Mucosa of descending colon (tissue), 3 donors: ENCODE measurements around the gene SULT2B1. TPM values are rescaled to one million over a fixed set of nuclear protein-coding genes. Genes with fewer than 3 reads are reported as not detected.
A peak's percentile ranks its signal among the peaks of the same experiment; 100 is the strongest.

Experiments
- ATAC-seq: fragments of 200-7000 bp; cut with Tn5 transposase; one replicate; pipeline ENCODE4 v1.9.1; 2020; ENCODE audit warnings: mild to moderate bottlenecking, moderate library complexity
- DNase-seq, 3 donors: peaks; one replicate each; pipeline ENCODE4 v3.0.0-alpha.2; 2020
- H3K36me3 ChIP-seq: fragments of 200-600 bp; one replicate; pipeline ENCODE4 v1.8.0; 2021; ENCODE audit warnings: low read depth, mild to moderate bottlenecking
- H3K4me1 ChIP-seq: fragments of 200-600 bp; one replicate; pipeline ENCODE4 v1.8.0; 2021; ENCODE audit warnings: low read depth, mild to moderate bottlenecking
- H3K4me3 ChIP-seq: fragments of 200-600 bp; one replicate; pipeline ENCODE4 v1.8.0; 2021; ENCODE audit warnings: mild to moderate bottlenecking
- H3K9me3 ChIP-seq: fragments of 200-600 bp; one replicate; pipeline ENCODE4 v1.8.0; 2021; ENCODE audit warnings: mild to moderate bottlenecking
- CTCF ChIP-seq: fragments of 200-600 bp; IDR thresholded peaks from one replicate; pipeline ENCODE4 v1.8.0; 2022; ENCODE audit warnings: antibody characterized with exemption, mild to moderate bottlenecking
- intact Hi-C, 2 donors: fragments of 100-400 bp; cut with DNase I in 1 of 2; cut with micrococcal nuclease in 1 of 2; formaldehyde crosslinking; loops; one replicate each; pipeline versions ENCODE4 v1.11.0 to v1.11.1; 2022; cut with DNase I, micrococcal nuclease
- total RNA-seq, 3 donors: library from RNA; stranded (reverse); fragmentation: NEBNext Ultra II Directional in 2 of 3; extraction: Animal tissue kit (Norgen Biotek cat#: 25700) in 2 of 3; gene quantifications; one replicate each; pipeline versions ENCODE4 v1.2.1 to v1.2.4, GENCODE V29; 2021 to 2023
- donor health status: DM: no; HTN: no; CAD: no; lungs with moderate emphysema.
- donor health status: DM: no; HTN: no; CAD: no.
- donor health status: DM: no; HTN: yes; CAD: no.

SULT2B1 gene
- total RNA-seq, 3 donors from 2014 or later = 0.51 to 3.1 (median 1.1) TPM

DNA sequence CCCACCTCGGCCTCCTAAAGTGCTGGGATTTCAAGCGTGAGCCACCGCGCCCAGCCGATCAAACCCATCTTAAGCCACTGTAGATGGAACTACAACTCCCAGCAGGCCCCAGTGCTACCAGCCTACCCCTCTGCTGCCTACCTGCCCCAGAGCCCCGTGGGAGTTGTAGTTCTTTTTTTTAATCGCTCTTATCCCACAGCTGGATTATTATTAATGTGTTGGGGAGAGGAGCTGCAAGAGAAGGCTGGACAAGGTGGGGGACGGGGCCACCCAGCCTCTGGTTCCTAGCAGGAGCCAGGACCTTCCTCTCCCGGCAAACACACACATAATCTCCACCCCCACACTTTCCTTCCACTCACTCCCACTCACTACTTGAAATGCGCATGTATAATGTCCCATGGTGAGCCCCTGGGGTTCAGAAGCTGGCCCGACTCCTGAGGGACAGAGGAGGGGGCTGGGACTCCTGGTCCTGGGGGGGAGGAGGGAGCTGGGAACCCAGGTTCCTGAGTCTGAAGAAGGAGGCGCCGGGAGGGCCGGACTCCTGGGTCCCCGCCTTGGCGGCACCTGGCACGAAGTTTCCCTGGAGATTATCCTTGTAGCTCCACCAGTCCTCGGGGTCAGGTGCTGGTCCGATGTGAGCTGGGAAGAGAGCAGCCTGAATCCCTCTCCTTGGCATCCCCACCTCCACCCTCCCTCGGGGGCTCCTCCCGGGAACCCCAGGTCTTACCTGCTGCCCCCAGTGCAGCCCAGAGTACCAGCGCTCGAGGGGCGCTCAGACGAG lies 93.1 kb downstream of the SULT2B1 start:
- TF ChIP-seq CTCF = no peak
- intact Hi-C loops = no loop called here
- H3K4me3 ChIP-seq = no peak overlapping the region

DNA sequence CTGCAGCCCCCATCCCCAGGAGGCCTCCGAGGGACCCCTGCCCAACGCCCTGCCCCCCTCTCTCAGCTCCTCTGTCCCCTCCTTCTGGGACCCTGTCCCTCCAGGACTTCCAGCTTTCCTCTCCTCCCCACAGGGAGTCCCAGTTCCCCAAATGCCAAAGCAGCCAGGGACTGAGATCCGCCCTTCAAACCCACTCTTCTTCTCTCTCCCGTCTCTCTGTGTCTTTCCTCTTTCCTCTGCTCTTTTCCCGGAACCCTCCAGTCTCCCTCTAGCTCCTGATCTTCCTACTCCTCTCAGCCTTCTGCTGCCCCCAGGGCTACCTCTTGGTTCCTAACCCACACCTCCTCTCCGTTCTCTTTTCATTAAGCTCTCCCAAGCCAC lies 93.6 kb downstream of the SULT2B1 start:
- ATAC-seq = peak; percentile 1

More for the DNA sequence above, 93.1 kb downstream of the SULT2B1 start:
- ATAC-seq (peak; percentile 75), DNase-seq (peak; percentile 63 to 85 (median 77))
- Histone ChIP-seq H3K9me3 (no peaks in the 10 kb centered on the region), H3K36me3 (no peaks in the 10 kb centered on the region), H3K4me1 (peaks cover 10% of the 10 kb centered on the region)

GRCh38 chr19:48646001-48646721 lies 94.2 kb downstream of the SULT2B1 start, which contains the start of gene CA11:
TSS of gene CA11 (minus strand) at chr19:48646187. CDS start at chr19:48645632, 555 bp downstream.
- ATAC-seq (peak; percentile 93), DNase-seq (peak; percentile 83 to 92 (median 92))
- H3K36me3 ChIP-seq = no peaks in the 10 kb centered on the region
- intact Hi-C loops = no loop called here
- H3K9me3 ChIP-seq = no peaks in the 10 kb centered on the region
- H3K4me1 ChIP-seq = peaks cover 10% of the 10 kb centered on the region
- H3K4me3 ChIP-seq = no peak within 1 kb of the TSS
- TF ChIP-seq CTCF = peak; percentile 83

More for the DNA sequence above, 93.6 kb downstream of the SULT2B1 start:
- Histone ChIP-seq H3K9me3 (no peaks in the 10 kb centered on the region), H3K4me1 (peaks cover 10% of the 10 kb centered on the region), H3K36me3 (no peaks in the 10 kb centered on the region), H3K4me3 (no peak overlapping the region)
- intact Hi-C loops = no loop called here
- peak in 1 of 3 donors; percentile 62 for DNase-seq
- TF ChIP-seq CTCF = no peak

GRCh38 chr19:48646722-48647216 lies 94.8 kb downstream of the SULT2B1 start:
- intact Hi-C loops = no loop called here
- Histone ChIP-seq H3K9me3 (no peaks in the 10 kb centered on the region), H3K4me3 (no peak overlapping the region), H3K4me1 (peaks cover 10% of the 10 kb centered on the region), H3K36me3 (no peaks in the 10 kb centered on the region)
- ATAC-seq (no peak), DNase-seq (no peak)
- no peak for TF ChIP-seq CTCF

DNA sequence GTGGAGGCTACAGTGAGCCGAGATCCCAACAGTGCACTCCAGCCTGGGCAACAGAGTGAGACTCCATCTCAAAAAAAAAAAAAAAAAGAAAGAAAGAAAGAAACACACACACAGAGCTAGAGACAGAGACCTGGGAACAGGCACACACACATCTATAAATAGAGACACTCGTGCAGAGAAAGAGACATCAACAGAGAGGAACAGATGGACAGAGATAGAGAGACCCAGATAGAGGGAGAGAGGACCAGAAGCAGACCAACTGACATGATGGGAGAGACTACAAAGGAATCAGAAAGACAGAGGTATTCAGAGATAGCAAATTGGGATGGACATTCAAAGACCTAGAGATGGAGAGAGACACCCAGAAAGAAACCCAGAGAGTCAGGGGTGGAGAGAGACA lies 96.2 kb downstream of the SULT2B1 start:
- TF ChIP-seq CTCF = no peak
- H3K36me3 ChIP-seq = no peaks in the 10 kb centered on the region
- H3K4me3 ChIP-seq = no peak overlapping the region
- no peaks in the 10 kb centered on the region for H3K9me3 ChIP-seq
- peaks cover 10% of the 10 kb centered on the region for H3K4me1 ChIP-seq
- DNase-seq (no peak), ATAC-seq (no peak)
- intact Hi-C loops = no loop called here

Other genes with a start within 250 kb of the SULT2B1 start
- gene EMP3, start 226.6 kb upstream of the SULT2B1 start, total RNA-seq = 100 to 1,000 TPM in 1 of 3 donors, 10 to 100 TPM in 2; 10.3 to 109 (median 36.2) TPM
- gene TMEM143, start 188.2 kb upstream of the SULT2B1 start, total RNA-seq = 10 to 100 TPM; 13.2 to 14.5 (median 13.6) TPM
- gene SYNGR4, start 187.8 kb upstream of the SULT2B1 start, total RNA-seq = under 1 TPM in 1 of 3 donors, not detected in 2; 0.41 TPM
- 100 to 1,000 TPM; 144 to 214 (median 200) TPM for gene KDELR1, start 160.6 kb upstream of the SULT2B1 start, total RNA-seq
- gene GRIN2D, start 158.5 kb upstream of the SULT2B1 start, total RNA-seq = under 1 TPM; 0.26 to 0.46 (median 0.35) TPM
- gene GRWD1, start 106.2 kb upstream of the SULT2B1 start, total RNA-seq = 10 to 100 TPM; 19.7 to 26.8 (median 24.3) TPM
- 1 to 10 TPM in 1 of 3 donors, under 1 TPM in 2; 0.46 to 1.3 (median 0.67) TPM for gene KCNJ14, start 96.6 kb upstream of the SULT2B1 start, total RNA-seq
- 10 to 100 TPM; 66.3 to 86.9 (median 69.3) TPM for gene CYTH2, start 82.8 kb upstream of the SULT2B1 start, total RNA-seq
- gene LMTK3, start 40.3 kb upstream of the SULT2B1 start, total RNA-seq = 1 to 10 TPM in 2 of 3 donors, under 1 TPM in 1; 0.48 to 2.6 (median 1.3) TPM
- gene SPACA4, start 54.6 kb downstream of the SULT2B1 start, total RNA-seq = not detected
- 100 to 1,000 TPM in 2 of 3 donors, 10 to 100 TPM in 1; 97.8 to 180 (median 175) TPM for gene FAM83E, start 62.9 kb downstream of the SULT2B1 start, total RNA-seq
- 1,000 to 10,000 TPM in 2 of 3 donors, 100 to 1,000 TPM in 1; 999 to 1,336 (median 1,270) TPM for gene RPL18, start 67.0 kb downstream of the SULT2B1 start, total RNA-seq
- gene SPHK2, start 67.3 kb downstream of the SULT2B1 start, total RNA-seq = 10 to 100 TPM; 37.9 to 54.8 (median 50.2) TPM
- 10 to 100 TPM in 2 of 3 donors, 1 to 10 TPM in 1; 8.2 to 18.4 (median 11.1) TPM for gene DBP, start 85.2 kb downstream of the SULT2B1 start, total RNA-seq
- 10 to 100 TPM in 1 of 3 donors, 1 to 10 TPM in 2; 1.8 to 19.9 (median 3.7) TPM for gene CA11, start 94.0 kb downstream of the SULT2B1 start, total RNA-seq
- 1 to 10 TPM in 1 of 3 donors, under 1 TPM in 2; 0.22 to 1.2 (median 0.46) TPM for gene NTN5, start 120.8 kb downstream of the SULT2B1 start, total RNA-seq
- gene FUT2, start 143.8 kb downstream of the SULT2B1 start, total RNA-seq = 100 to 1,000 TPM in 2 of 3 donors, 10 to 100 TPM in 1; 44.7 to 137 (median 116) TPM
- 1 to 10 TPM in 1 of 3 donors, under 1 TPM in 2; 0.31 to 2.4 (median 0.61) TPM for gene MAMSTR, start 167.6 kb downstream of the SULT2B1 start, total RNA-seq
- 1 to 10 TPM; 1.7 to 8.6 (median 3.2) TPM for gene RASIP1, start 188.4 kb downstream of the SULT2B1 start, total RNA-seq
- not detected for gene IZUMO1, start 194.7 kb downstream of the SULT2B1 start, total RNA-seq
- gene FUT1, start 200.5 kb downstream of the SULT2B1 start, total RNA-seq = 1 to 10 TPM in 1 of 3 donors, under 1 TPM in 2; 0.17 to 1.5 (median 0.72) TPM
- gene FGF21, start 203.4 kb downstream of the SULT2B1 start, total RNA-seq = not detected